ENCODE results near the gene SIK3.

The SIK3 gene

DNA sequence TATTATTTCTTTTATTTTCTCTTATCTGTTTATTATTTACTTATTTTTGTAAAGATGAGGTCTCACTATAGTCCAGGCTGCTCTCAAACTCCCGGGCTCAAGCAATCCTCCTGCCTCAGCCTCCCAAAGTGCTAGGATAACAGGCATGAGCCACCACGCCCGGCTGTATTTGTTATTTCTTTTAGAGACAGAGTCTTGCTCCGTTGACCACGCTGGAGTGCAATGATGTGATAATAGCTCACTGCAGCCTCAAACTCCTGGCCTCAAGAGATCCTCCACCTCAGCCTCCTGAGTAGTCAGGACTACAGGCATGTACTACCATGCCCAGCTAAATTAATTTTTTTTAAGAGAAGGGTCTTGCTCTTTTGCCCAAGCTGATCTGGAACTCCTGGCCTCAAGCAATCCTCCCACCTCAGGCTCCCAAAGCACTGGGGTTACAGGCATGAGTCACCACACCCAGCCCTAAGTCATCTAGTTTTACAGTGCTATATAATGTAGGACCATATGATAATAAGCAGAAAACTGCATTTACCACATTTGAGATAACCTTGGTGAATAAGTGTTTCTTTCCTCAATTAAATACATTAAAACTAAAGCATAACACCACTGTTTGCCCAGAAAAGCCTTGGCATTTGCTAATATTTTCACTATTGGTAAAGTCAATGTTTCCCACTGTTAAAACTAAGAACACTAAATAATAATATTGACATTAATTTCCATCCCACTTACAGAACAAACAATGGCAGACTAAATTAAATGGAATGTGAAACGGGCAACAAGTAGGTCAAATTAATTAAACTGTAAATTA, 127.5 kb downstream of the SIK3 start:
- DNase-seq (ENCODE audit: low spot score), result no peak

DNA sequence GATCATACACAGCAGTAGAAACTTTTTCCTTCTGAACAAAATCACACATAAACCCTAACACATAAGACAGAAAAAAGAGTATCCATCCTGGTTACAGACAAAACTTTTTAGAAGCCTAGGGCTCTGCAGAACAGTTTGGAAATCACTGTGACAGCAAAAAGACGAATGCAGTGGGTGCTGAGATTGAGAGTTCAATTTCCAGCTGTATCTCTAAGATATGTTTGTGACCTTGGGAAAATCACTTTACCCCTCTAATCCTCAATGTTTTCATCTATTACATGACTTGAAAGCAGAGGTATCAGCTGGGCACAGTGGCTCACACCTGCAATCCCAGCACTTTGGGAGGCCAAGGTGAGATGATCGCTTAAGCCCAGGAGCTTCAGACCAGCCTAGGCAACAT, 128.5 kb downstream of the SIK3 start:
- DNase-seq (ENCODE audit: low spot score), result no peak

DNA sequence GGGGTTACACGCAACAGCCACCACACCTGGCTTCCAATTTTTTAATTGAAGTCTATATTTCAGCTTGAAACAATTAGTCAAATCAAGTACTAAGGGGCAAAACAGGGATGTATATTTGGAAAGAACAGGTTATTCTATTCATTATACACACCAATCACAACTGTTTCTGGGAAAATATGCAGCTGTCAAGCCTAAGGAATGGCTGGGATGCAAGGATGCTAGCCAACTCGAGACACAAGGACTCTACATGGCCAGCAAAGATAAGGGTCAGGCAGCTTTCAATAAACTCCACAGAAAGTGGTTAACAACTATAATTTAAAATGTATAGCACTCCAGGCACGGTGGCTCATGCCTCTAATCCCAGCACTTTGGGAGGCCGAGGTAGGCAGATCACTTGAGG, 134.0 kb downstream of the SIK3 start:
- DNase-seq (ENCODE audit: low spot score), result no peak

DNA sequence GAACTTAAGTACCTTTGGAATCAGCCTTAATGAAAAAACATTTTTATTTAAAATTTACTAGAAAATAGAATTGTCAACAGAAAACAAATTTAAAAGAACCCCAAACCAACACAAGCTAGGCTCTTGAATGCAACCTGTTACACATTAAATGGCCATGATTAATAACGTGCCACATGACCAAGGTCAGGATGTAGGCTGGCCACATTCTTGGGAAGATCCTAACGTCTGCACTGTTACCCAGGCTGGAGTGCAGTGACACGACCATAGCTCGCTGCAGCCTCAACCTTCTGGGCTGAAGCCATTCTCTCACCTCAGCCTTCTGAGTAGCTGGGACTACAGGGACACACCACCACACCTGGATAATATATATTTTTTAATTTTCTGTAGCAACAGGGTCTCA, 134.4 kb downstream of the SIK3 start:
- no peak for DNase-seq (ENCODE audit: low spot score)

DNA sequence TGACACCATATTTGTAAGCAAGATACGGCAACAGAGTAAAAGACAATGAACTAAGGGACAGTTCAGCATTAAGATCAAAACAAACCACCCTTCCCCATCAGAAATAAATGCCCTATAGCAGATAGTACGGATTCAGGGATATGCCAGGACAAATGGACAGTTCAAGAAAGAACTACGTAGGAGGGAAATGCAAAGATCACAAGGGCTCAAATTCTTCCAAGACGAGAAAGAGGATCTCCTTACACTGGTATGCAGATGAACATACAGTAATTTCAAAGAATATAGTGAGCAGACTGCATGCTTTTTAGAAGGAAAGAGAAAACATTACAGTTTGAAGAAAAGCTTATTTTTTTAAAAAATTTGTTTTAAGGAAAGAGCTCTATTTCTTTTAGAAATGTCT, 136.1 kb downstream of the SIK3 start:
- DNase-seq (ENCODE audit: low spot score), result no peak

DNA sequence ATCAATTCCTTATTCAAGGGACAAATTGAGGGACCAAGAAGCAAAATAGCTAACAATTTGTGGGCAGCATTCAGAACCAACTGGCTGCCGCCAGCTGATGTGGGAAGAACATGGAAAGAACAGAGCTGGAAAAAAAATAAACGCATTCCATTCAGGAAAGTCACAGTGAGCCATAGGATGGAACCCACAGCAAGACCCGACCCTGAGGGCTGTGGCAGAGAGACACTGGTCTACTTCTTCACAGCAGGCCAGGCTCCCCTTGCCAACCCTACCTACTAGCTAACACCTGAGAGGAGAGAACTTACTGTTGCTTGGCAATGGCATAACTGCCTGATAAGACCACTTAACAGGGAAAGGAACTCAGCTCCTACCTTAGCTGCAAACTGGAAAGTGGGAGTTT, 137.3 kb downstream of the SIK3 start:
- peak; percentile 65 for DNase-seq (ENCODE audit: low spot score)

DNA sequence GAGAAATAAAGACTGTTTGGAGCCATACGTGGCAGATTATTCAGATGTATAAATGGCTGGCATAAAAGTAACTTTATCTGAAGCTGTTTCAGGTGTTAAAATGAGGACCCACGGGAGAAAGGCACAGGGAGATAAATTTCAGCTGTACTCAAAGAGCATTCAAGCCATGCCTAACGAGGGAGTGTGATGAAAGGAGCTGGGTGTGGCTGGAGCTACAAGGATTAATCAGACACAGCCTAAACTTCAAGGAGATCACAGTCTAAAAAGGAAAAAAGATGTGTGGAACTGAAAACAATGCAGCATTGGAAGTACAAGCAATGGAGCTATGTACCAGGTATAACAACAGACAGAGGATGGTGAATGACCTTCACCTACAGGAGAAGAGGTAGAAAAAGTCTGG, 140.0 kb downstream of the SIK3 start:
- DNase-seq (ENCODE audit: low spot score), result no peak

DNA sequence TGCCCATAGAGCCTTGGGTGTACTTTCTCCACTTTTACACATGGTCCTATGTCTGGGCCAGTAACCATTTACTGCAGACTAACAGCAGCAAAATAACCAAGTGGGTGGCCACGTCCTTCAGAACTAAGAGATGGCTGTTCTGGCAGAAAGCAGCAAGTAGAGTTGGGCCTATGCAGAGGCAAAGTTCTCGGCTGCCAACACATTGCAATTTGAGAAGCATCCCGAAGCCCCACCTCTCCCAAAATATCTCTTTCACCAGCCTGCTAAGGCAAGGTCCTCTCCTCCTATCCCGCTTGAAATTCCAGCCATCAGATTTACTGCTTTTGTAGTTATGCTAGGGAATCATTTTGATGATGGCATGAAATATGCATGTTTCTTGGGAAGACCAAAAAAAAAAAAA, 142.3 kb downstream of the SIK3 start:
- no peak for DNase-seq (ENCODE audit: low spot score)

DNA sequence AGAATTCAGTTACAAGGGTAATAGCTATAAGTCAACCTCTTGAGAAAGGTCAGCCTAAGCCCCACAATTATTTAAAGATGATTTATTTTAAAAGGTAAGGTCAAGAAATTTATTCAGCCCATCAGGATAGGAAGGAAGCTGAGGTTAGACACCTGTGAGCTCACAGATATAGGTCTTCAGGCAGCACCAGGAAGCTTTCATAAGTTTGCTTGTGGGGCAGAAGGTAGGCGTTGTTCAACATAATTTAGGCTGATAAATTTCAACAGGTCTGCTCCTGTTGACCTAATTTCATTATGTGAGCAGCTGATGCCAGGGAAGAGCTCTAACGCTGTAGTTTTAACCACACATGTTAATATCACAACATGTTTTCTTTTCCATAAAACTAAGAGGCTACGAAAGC, 142.7 kb downstream of the SIK3 start:
- no peak for DNase-seq (ENCODE audit: low spot score)

DNA sequence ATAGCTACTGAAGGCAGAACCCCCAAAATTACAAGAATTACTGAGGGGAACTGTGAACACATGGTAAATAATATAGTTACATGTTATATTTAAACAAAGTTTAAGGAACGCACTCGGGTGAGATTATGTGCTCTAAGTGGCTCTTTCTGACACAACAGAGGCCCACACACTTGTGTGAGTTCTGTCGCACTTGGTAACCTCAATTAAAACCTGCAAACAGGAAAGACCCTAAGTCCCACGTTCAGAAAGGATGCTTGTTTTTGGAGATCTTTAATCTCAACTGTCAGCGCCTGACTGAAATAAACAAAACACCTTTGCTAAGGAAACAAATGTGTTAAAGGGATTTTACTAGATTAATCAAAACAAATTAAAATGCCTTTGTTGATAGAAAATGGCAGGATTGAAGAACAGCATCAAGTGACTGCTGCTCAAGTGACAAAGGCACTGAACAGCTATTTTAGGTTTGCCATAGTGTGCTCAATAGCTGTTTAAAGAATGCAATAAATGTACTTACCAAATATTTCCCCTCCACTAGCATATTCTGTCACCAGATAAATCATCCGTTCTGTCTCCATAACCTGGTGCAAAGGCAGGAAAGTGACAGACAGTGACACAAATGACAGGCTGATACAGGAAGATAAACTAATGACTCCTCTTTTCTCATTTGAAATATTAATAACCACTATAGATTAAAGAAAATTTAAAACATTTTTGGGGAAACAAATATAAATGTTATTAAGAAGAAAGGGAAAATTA, 144.5 kb downstream of the SIK3 start:
- no peak for DNase-seq (ENCODE audit: low spot score)

DNA sequence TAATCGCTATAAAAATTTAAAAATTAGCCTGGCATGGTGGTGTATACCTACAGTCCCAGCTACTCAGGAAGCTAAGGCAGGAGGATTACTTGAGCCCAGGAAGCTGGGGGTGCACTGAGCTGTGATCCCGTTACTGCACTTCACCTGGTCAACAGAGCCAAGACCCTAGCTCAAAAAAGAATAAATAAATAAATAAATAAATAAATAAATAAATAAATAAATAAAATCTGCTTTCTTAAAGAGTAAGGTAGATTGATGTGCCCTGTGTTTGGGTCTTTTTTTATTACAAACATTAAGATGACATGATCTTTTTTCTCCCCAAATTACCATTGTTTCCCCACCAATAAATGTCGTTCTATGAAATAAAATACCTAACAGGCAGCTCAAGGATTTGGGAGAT, 146.5 kb downstream of the SIK3 start:
- DNase-seq (ENCODE audit: low spot score), result no peak

DNA sequence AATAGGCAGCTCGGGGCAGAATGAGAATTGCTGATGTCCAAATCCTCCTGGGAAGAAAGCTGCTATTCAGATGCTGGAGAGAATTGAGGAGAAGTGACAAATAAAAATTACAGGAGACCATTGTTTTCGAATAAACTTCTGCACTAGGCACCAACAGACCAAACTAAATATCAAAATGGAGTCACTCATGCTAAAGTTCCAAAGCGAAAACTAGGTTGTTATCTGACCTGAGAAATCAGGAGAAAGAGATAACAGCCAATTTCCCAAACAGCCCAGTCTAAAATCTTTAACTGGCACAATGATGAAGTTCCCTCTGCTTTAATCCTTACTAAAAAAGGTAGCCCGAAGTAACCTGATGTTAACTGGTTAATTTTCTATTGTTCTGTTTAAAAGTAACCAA, 148.0 kb downstream of the SIK3 start:
- no peak for DNase-seq (ENCODE audit: low spot score)

DNA sequence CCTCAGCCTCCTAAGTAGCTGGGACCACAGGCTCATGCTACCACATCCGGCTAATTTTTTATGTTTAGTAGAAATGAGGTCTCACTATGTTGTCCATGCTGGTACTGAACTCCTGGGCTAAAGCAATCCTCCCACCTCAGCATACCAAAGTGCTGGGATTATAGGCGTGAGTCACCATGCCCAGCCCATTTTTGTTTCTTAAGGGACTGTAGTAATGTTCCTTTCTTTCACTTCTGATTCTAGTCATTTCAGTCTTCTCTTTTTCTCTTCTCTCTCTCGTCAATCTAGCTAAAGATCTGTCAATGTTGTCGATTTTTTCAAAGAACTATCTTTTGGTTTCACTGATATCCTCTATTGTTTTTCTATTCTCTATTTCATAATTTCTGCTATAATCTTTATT, 149.8 kb downstream of the SIK3 start:
- no peak for DNase-seq (ENCODE audit: low spot score)

DNA sequence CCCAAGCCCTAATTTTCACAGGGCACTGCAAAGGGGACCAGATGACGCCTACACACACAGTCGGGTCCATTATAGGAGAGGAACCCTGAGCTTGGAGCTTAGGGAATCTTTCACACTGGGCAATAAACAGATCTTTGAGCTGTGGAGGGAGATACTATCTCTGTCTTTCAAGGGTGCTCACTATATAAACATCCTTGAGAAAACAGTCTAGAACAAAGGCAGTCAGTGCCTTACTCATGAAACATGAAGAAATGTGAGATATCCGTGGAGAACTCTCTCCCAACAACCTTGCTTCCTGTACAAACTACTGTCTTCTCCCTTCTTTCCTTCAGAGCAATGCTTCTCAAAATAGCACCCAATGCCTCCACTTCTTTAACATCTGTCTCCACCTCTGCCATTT, 151.8 kb downstream of the SIK3 start:
- no peak for DNase-seq (ENCODE audit: low spot score)

DNA sequence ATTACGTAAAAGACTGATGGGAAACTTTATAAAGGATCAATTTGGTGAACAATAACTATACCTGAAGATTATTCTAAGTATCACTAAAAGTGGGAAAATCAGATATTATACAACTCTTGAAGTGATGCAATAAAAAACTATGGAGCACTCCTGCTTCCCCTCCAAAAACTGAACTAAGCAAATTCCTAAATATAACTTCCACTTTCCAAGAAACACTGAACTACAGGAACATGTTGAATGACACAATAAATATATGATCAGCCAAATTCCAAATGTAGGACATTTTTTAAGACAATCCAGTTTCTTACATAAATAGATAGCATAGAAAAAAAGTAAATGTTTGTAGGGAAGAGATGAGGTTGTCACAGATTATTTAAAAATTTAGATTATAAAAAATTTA, 158.7 kb downstream of the SIK3 start:
- DNase-seq (ENCODE audit: low spot score), result no peak

DNA sequence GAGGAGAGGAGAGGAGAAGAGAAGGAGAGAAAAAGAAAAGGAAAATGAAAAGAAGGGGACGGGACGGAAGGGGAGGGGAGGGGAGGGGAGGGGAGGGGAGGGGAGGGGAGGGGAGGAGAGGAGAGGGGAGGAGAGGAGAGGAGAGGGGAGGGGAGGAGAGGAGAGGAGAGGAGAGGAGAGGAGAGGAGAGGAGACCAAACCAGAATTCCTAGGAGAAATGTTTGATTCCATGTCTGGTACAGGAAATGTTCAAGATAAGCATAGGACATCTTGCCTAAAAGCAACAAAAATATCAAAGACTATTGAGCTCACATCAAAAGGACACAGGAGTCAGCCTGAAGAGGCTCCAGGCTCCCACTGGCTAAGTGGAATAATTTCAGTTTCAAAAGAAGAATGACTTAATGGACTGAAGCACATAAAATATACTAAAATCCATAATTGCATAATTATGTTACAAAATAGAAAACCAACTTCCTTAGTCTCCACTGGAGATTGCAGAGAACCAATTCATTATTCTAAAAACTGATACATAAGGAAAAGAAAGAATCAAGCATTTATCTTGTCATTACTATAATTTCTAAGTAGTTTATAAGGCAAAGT, 159.7 kb downstream of the SIK3 start:
- DNase-seq (ENCODE audit: low spot score), result no peak

DNA sequence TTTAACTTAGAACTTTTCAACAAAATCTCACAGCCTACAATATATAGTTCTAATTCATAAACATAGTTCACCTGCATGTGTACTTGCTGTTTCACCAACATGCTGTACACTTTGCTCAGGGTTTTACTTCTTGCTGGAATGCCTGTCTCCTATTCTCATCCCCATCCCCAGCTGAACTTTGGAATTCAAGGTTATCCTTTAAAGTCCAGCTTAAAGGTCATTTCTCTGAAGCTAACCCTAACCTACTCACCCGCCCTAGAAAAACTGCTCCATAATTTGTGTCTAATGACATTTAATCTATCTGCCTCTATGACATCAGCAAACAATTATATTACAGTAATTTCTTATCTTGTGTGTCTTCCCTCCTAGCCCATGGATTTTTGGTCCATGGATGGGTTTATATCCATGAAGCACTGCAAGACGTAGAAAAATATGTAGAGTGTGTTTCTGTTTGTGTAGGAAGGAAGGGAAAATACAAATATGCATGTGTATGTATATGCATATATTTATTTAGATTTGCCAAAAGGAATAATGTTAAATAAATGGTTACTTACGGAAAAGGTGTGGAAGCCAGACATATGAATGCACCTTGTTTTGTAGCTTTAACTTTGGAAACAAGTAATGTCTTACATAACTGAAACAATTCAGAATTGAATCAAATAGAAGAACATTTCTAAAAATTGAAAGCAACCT, 161.3 kb downstream of the SIK3 start:
- DNase-seq (ENCODE audit: low spot score), result no peak

DNA sequence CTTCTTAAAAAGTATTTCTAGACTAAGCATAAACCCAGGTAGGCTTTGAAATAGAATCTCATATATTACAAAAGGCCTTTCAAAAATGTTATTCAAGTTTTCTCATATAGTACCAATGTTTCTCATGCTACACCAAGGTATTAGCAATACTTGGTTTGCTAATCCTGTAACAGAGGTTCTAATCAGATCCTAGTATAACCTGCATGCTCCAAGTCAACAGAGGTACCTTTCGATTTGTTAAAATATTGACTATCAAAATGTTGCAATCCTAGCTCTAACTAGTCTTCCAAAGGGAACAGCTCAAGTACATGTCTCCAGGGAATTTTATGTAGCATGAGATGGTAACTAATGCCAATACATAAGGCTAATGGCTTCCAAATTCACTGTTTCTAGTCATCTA, 162.7 kb downstream of the SIK3 start:
- no peak for DNase-seq (ENCODE audit: low spot score)

DNA sequence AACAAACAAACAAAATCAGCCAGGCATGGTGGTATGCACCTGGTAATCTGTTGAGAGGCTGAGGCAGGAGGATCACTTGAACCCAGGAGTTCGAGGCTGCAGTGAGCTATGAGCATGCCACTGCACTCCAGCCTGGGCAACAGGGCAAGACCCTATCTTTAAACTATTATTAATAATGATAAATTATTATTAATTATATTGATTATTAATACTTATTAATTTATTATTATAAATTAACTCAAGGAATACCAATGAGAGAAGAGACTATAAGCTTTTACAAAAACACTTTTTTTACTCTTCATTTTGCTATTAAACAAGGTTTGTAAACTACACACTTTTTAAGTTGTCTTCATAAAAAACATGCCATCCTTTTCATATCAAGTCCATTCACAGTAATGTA, 163.1 kb downstream of the SIK3 start:
- no peak for DNase-seq (ENCODE audit: low spot score)

DNA sequence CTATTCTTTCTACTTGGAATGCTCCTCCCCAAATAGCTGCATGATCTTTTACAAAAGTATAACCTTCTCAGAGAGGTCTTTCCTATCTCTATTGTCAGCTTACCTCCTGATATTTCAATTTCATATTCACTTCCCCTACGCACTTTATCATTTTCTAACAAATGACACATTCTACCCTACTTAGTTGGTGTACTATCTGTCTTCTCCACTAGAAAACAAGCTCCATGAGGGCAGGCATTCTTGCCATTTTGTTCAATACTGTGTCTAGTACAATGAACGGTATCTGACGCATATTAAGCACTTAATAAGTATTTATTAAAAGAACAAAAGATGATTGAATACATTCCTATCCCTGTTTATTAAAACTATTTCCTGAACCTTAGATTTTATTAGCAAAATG, 164.3 kb downstream of the SIK3 start:
- DNase-seq (ENCODE audit: low spot score), result no peak

DNA sequence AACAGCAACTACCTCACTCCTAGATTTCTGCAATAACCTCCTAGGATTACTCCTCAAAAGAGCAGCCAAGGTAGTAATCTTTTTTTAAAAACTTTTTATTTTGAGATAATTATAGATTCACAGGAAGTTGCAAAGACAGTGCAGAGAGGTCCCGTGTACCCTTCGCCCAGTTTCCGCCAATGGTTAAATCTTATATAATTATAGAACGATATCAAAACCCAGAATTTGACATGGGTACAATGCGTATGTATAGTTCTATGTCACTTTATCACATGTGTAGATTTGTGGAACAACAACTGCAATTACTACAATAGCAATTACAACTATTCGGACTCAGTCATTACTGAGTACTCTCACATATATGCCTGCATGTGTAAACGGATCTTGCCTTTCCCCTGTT, 166.0 kb downstream of the SIK3 start:
- no peak for DNase-seq (ENCODE audit: low spot score)

DNA sequence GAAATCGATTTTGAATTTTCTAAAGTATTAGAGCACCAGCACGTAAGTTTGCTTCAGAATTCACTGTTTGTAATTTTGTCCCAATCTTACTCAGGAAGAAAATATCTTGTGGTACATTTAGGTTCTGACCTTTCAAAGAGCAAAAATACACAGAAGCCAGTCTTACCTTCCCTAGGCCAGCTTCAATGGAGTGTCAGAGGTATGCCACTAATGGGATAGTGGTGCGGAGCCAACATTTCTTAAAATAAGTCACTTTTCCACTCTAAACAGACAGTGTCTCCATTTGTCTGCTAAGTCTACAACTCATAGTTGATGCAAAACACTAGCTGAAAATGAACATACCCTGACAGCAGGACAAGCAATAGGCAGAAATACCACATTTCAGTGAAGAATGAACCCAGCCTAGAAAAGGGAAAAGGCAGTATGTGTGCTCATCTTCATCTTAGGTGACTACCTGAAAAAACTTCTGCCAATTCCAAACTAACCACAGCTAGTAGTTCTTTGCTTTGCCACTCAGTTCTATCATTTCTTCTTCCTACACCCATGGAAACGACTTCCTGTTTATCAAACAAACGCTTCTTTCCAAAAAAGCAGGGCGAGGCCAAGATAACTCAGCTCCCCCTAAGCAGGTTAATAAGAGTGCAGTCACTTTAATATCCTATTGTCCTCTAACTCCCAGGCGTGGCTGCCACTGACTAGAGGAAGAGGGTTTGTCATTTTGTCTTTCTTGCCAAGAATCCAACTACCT, 166.8 kb downstream of the SIK3 start:
- peak; percentile 16 for DNase-seq (ENCODE audit: low spot score)

Data from SW480 (cell line).